ENCODE results near the gene HOXA3. TPM values are rescaled to one million over a fixed set of nuclear protein-coding genes. Genes with fewer than 3 reads are reported as not detected.

HOXA3 gene
- total and polyA plus RNA-seq, 10 of the 15 experiments (the other 5 are each of a cell fraction or from before 2014, with no cell fraction given), result 0.05 TPM; not detected in 9

DNA sequence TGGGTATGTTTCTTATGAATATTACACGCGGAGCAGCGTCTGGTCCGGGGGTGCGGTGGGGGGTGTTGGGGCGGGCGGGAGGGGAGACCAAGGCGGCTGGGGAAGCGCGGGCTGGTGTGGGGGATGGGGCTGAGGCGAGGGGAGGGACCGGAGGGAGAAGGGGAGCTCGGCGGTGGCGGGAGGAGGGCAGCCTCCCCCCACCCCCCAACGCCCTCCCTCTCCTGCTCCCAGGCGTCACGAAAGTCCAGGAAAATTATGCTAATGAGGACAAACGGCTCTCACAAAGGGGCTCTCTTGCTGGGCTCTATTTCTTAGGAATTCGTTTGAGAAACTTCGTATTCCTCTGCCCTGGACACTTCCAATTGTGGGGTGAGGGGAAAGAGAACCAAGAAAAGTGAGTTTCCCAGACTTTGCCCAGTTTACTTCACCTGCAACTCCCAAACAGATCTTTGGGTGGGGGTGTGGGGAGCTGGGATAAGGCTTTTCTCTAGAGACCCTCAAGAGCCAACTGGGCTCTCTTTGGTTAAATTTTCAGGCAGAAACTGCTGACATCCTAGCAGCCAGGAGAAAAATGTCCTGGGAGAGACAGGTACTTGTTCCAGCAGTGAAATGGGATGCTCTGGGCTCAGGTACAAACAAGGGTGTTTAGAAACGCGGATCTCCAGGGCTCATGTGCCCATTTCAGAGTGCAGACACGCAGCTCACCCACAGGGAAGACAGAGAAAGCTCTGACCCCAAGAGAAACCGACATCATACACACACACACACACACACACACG, 38.2 kb downstream of the HOXA3 start:
- no peak overlapping the region for H2AFZ ChIP-seq (ENCODE audit: control insufficient read depth, low read depth, low read length)
- POLR2A ChIA-PET, result no interaction called here
- 27% methylated on average over 10 of the region's 26 CpGs for WGBS (ENCODE audit: insufficient coverage, insufficient replicate concordance, low lambda C conversion rate, missing lambda C conversion rate)
- no peak overlapping the region for H3K27ac ChIP-seq (ENCODE audit: control insufficient read depth, insufficient read depth)
- no TSS peak for BruUV-seq (replicated peaks)
- RAD21 ChIA-PET (ENCODE audit: unreplicated experiment), result interaction anchor here (1.4 kb wide), 1 partner anchor 260 kb away, joined by 3 read pairs; no protein-coding TSS in a partner anchor
- H4K20me1 ChIP-seq (ENCODE audit: control insufficient read depth, insufficient read depth), result no peaks in the 10 kb centered on the region; the same call in 1 of the 2 replicates
- H3K4me3 ChIP-seq, result no peak overlapping the region
- H3K9me3 ChIP-seq (replicated peaks; ENCODE audit: control insufficient read depth, insufficient read depth, low read length), result no peaks in the 10 kb centered on the region
- no peaks in the 10 kb centered on the region for H3K4me1 ChIP-seq (ENCODE audit: control insufficient read depth, insufficient read depth, low read length)
- H3K9ac ChIP-seq (ENCODE audit: control insufficient read depth, insufficient read depth, low read length), result no peak overlapping the region
- H3K27me3 ChIP-seq (replicated peaks in 1 of 2; ENCODE audit: control insufficient read depth in 2 of 2, insufficient read depth in 2 of 2, low read length in 1 of 2), result no peaks in the 10 kb centered on the region
- CTCF ChIA-PET, result no interaction called here
- in situ Hi-C loops (cut with MboI), result no loop called here
- H3K79me2 ChIP-seq (ENCODE audit: control insufficient read depth, insufficient read depth, low read length), result no peaks in the 10 kb centered on the region
- H3K36me3 ChIP-seq (ENCODE audit: control insufficient read depth in 2 of 2, insufficient read depth in 2 of 2, low read length in 1 of 2), result no peaks in the 10 kb centered on the region
- no peak overlapping the region for H3K4me2 ChIP-seq (ENCODE audit: control insufficient read depth, insufficient read depth)
- intact Hi-C loops (cut with micrococcal nuclease; ENCODE audit: unreplicated experiment), result no loop called here
- no peak for FAIRE-seq
- ATAC-seq, result no peak
- no peak for DNase-seq (ENCODE audit: low read depth, low spot score)
- SMC1A ChIA-PET (ENCODE audit: uncharacterized antibody, unreplicated experiment), result no interaction called here
- TF ChIP-seq, protein P1, sequence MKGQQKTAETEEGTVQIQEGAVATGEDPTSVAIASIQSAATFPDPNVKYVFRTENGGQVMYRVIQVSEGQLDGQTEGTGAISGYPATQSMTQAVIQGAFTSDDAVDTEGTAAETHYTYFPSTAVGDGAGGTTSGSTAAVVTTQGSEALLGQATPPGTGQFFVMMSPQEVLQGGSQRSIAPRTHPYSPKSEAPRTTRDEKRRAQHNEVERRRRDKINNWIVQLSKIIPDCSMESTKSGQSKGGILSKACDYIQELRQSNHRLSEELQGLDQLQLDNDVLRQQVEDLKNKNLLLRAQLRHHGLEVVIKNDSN (IDR thresholded peaks at IDR 0.05; ENCODE audit: borderline replicate concordance, extremely low read length, insufficient read depth, low read depth, low read length), result no peak
- TF ChIP-seq, protein P2, sequence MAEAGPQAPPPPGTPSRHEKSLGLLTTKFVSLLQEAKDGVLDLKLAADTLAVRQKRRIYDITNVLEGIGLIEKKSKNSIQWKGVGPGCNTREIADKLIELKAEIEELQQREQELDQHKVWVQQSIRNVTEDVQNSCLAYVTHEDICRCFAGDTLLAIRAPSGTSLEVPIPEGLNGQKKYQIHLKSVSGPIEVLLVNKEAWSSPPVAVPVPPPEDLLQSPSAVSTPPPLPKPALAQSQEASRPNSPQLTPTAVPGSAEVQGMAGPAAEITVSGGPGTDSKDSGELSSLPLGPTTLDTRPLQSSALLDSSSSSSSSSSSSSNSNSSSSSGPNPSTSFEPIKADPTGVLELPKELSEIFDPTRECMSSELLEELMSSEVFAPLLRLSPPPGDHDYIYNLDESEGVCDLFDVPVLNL (IDR thresholded peaks at IDR 0.05; ENCODE audit: low read depth, low read length), result no peak
- TF ChIP-seq ZNF622 (IDR thresholded peaks at IDR 0.05), result no peak
- TF ChIP-seq, protein P3, sequence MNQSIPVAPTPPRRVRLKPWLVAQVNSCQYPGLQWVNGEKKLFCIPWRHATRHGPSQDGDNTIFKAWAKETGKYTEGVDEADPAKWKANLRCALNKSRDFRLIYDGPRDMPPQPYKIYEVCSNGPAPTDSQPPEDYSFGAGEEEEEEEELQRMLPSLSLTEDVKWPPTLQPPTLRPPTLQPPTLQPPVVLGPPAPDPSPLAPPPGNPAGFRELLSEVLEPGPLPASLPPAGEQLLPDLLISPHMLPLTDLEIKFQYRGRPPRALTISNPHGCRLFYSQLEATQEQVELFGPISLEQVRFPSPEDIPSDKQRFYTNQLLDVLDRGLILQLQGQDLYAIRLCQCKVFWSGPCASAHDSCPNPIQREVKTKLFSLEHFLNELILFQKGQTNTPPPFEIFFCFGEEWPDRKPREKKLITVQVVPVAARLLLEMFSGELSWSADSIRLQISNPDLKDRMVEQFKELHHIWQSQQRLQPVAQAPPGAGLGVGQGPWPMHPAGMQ (IDR thresholded peaks at IDR 0.05; ENCODE audit: borderline replicate concordance), result no peak
- no peak for TF ChIP-seq IRF4 (IDR thresholded peaks at IDR 0.05; ENCODE audit: low read depth, low read length)
- TF ChIP-seq E2F8 (IDR thresholded peaks at IDR 0.05; ENCODE audit: low read depth, partially characterized antibody), result no peak
- no peak for TF ChIP-seq CREB1 (IDR thresholded peaks at IDR 0.05; ENCODE audit: low read depth)
- TF ChIP-seq NR2F1 (conservative IDR thresholded peaks at IDR 0.05), result no peak
- no peak for TF ChIP-seq ZSCAN29 (IDR thresholded peaks at IDR 0.05)
- TF ChIP-seq PRDM15 (CRISPR knock-in tag; IDR thresholded peaks at IDR 0.05), result no peak
- no peak for TF ChIP-seq FOXK2 (IDR thresholded peaks at IDR 0.05)
- TF ChIP-seq ZNF217 (IDR thresholded peaks at IDR 0.05), result no peak
- no peak for TF ChIP-seq SMC3 (IDR thresholded peaks at IDR 0.05; ENCODE audit: borderline replicate concordance, low read length)
- TF ChIP-seq TCF3 (IDR thresholded peaks at IDR 0.05; ENCODE audit: borderline replicate concordance, insufficient read depth, low read depth, low read length), result no peak

Data from GM12878 (cell line).